ENCODE measurements around the gene GOLPH3L. TPM values are rescaled to one million over a fixed set of nuclear protein-coding genes. Genes with fewer than 3 reads are reported as not detected.
"Not testable (repeated sequence)": the region's sequence is repeated elsewhere in the genome, so short reads cannot be mapped to it uniquely, and the experiment has no call there.

Gene GOLPH3L
- total and polyA plus RNA-seq, 9 donors, result 20.0 to 46.2 (median 29.9) TPM

GRCh38 chr1:150663321-150663720, 33.6 kb downstream of the GOLPH3L start:
- intact Hi-C loops (cut with DNase I), result no loop called here
- Histone ChIP-seq H3K4me3 (no peak overlapping the region), H3K9me3 (no peaks in the 10 kb centered on the region), H3K36me3 (no peaks in the 10 kb centered on the region), H3K4me1 (ENCODE audit: insufficient read depth) (peaks cover 2% of the 10 kb centered on the region), H3K27me3 (no peaks in the 10 kb centered on the region), H3K27ac (no peak overlapping the region)
- no peak for DNase-seq
- WGBS, 3 donors, result 88 to 96% (median 95%) methylated on average over 7 of the region's 7 CpGs
- TF ChIP-seq CTCF (IDR thresholded peaks at IDR 0.05), result no peak
- no peak for TF ChIP-seq POLR2A (IDR thresholded peaks at IDR 0.05)
- no peak for TF ChIP-seq EP300 (IDR thresholded peaks at IDR 0.05)

GRCh38 chr1:150662811-150663210, 34.1 kb downstream of the GOLPH3L start:
- Histone ChIP-seq H3K27me3 (no peaks in the 10 kb centered on the region), H3K27ac (no peak overlapping the region), H3K4me1 (ENCODE audit: insufficient read depth) (peaks cover 2% of the 10 kb centered on the region), H3K4me3 (no peak overlapping the region), H3K36me3 (no peaks in the 10 kb centered on the region), H3K9me3 (no peaks in the 10 kb centered on the region)
- 96 to 99% (median 98%) methylated on average over 9 of the region's 9 CpGs for WGBS, 3 donors
- DNase-seq, result no peak
- intact Hi-C loops (cut with DNase I), result no loop called here
- TF ChIP-seq EP300 (IDR thresholded peaks at IDR 0.05), result no peak
- TF ChIP-seq CTCF (IDR thresholded peaks at IDR 0.05), result no peak
- TF ChIP-seq POLR2A (IDR thresholded peaks at IDR 0.05), result no peak

GRCh38 chr1:150661156-150661555, 35.8 kb downstream of the GOLPH3L start:
- no peak overlapping the region for H3K27ac ChIP-seq
- H3K27me3 ChIP-seq, result no peaks in the 10 kb centered on the region
- TF ChIP-seq CTCF (IDR thresholded peaks at IDR 0.05), result no peak
- no peaks in the 10 kb centered on the region for H3K36me3 ChIP-seq
- DNase-seq, result no peak
- H3K4me1 ChIP-seq (ENCODE audit: insufficient read depth), result no peaks in the 10 kb centered on the region
- intact Hi-C loops (cut with DNase I), result no loop called here
- 88 to 91% (median 88%) methylated on average over 5 of the region's 5 CpGs for WGBS, 3 donors
- no peak overlapping the region for H3K4me3 ChIP-seq
- H3K9me3 ChIP-seq, result no peaks in the 10 kb centered on the region

- intact Hi-C loops (cut with DNase I), result no loop called here
- no peaks in the 10 kb centered on the region for H3K36me3 ChIP-seq
- 84 to 97% (median 97%) methylated on average over 4 of the region's 4 CpGs for WGBS, 3 donors
Measured at GRCh38 chr1:150660584-150660983, 36.4 kb downstream of the GOLPH3L start.

GRCh38 chr1:150657064-150657463, 39.9 kb downstream of the GOLPH3L start:
- H3K27ac ChIP-seq; H3K4me1 ChIP-seq (ENCODE audit: insufficient read depth); H3K27me3 ChIP-seq; intact Hi-C loops (cut with DNase I); H3K4me3 ChIP-seq; H3K36me3 ChIP-seq; H3K9me3 ChIP-seq; DNase-seq: not testable (repeated sequence)
- WGBS, 3 donors, result 91 to 95% (median 94%) methylated on average over 4 of the region's 4 CpGs

More at GRCh38 chr1:150660584-150660983, 36.4 kb downstream of the GOLPH3L start:
- Histone ChIP-seq H3K27me3 (no peaks in the 10 kb centered on the region), H3K4me1 (ENCODE audit: insufficient read depth) (no peaks in the 10 kb centered on the region), H3K27ac (no peak overlapping the region), H3K4me3 (no peak overlapping the region), H3K9me3 (no peaks in the 10 kb centered on the region)
- DNase-seq, result no peak
- TF ChIP-seq EP300 (IDR thresholded peaks at IDR 0.05), result no peak
- no peak for TF ChIP-seq POLR2A (IDR thresholded peaks at IDR 0.05)
- TF ChIP-seq CTCF (IDR thresholded peaks at IDR 0.05), result no peak

GRCh38 chr1:150654635-150655034, 42.3 kb downstream of the GOLPH3L start:
- DNase-seq; H3K27me3 ChIP-seq; H3K36me3 ChIP-seq; H3K9me3 ChIP-seq; intact Hi-C loops (cut with DNase I); H3K4me3 ChIP-seq; H3K4me1 ChIP-seq (ENCODE audit: insufficient read depth); H3K27ac ChIP-seq: not testable (repeated sequence)
- WGBS, 3 donors, result 58 to 68% (median 63%) methylated on average over 10 of the region's 10 CpGs

Data from ovary (tissue), 9 donors.